GM19452 (cell line): ENCODE measurements around the gene MLX.
"Not testable (repeated sequence)": the region's sequence is repeated elsewhere in the genome, so short reads cannot be mapped to it uniquely, and the experiment has no call there.

Experiments used
- ATAC-seq: cut with Tn5 transposase; IDR thresholded peaks from one replicate; pipeline ENCODE4 v1.9.1; 2021; ENCODE audit not compliant: unreplicated experiment

MLX gene

DNA sequence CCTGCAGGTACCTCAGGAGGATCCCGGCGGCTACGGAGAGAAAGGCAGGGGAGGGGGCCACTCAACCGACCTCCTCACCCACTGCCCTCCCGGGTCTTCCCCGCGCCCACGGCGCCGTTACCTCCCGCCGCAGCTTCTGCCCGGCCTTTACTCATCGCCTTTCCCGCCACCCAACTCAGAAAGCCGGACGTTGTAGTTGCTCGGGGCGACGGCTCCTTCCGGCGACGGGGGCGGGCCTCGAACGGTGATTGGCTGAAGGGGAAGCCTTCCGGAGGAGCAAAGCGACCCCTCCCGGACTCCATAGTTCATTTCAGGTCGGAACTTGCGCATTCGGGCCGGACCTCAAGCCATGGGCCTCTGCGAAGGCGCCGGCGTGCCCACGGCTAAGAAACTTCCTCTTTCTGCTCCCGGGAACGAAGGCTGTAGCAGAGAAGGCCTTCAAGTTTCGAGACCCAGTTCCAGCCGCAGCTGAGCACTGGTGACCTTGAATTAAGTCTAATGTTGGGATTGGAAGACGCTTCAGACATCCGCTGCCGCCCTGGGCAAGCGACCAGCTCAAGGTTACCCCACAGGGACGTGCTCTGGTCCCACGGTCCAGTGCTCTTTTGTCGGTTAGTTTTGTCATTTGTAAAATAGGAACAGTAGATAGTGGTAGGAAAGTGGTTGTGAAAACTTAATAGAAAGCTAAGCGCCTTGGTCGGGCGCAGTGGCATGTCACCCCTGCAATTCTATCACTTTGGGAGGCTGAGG, 10.8 kb downstream of the MLX start, which contains the start of gene PSMC3IP:
PSMC3IP (minus strand) TSS at position 198 of the 750 bp plus-strand sequence; CDS start at position 155, 43 bp downstream.
- ATAC-seq: peak; percentile 55

- ATAC-seq: peak; percentile 42
Measured at GRCh38 chr17:42578282-42578869, 11.5 kb downstream of the MLX start.

GRCh38 chr17:42579794-42580551, 13.1 kb downstream of the MLX start:
- no peak for ATAC-seq

- no peak for ATAC-seq
Measured at GRCh38 chr17:42581744-42582270, 14.9 kb downstream of the MLX start.

DNA sequence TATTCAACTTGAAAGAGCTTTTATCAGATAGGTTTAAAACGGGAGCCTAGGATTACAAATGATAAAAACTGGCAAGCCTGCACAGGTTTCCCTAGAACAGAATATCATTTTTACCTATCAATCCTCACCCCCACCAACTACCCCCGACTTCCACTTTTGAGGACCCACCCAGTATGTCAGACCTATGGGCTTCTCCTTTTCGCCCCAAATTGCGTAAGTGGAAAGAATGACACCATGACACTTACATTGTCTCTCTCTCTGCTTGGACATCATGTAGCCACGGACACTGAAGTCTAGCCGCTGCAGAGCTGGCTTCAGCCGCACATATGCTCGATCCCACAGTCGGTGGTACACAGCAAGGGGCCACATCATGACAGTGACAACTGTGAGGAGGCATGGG, 18.0 kb downstream of the MLX start:
- ATAC-seq: no peak

GRCh38 chr17:42585353-42585752, 18.5 kb downstream of the MLX start:
- ATAC-seq: no peak

DNA sequence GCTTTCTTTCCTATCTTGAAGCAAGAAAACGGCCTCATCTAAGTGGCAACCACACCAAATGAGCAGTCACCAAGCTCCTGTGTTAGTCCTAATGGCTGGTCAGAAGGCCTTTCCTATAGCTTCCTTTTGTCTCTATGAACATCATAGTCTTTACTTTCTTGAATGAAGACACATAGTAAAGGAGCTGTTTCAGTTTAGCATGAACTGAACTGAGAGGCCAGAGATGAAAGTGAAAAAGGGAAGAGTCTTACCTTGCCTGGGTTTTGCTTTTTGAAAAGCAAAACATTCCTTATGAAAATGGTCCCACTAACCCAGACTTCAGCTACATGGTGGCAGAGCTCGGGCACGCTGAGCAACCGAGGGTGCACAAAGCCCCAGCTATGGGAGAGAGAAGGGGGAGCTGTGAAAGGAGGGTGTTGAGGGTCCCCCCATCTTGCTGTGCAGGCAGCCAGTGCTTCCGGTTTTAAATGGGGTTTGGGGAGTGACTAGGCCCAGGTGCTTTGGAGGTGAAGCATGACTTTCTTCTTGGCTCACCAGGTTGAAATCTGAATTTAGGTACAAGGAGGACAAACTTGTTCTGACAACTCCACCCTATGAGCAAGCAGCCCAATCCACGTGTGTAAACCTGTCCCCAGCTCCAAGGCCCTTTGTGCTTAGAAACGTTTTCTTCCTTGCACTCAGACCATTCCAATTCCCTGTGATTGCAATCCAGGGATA, 19.8 kb downstream of the MLX start:
- no peak for ATAC-seq

DNA sequence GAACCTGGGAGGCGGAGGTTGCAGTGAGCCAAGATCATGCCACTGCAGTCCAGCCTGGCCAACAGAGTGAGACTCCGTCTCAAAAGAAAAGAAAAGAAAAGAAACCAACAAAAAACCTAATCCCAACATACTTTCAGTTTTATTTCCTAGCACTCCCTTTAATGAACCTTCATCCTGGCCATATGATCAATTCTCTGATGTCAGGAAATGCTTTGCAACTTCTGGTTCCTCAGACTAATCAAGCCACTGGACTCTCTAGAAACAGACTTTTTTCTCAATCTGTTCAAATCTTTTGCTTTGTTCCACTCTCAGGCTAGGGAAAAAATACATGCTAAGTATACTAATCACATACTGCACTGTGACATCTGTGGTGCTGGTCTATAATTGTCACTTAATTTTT, 24.0 kb downstream of the MLX start:
- no peak for ATAC-seq

GRCh38 chr17:42591411-42591810, 24.5 kb downstream of the MLX start:
- ATAC-seq: no peak

DNA sequence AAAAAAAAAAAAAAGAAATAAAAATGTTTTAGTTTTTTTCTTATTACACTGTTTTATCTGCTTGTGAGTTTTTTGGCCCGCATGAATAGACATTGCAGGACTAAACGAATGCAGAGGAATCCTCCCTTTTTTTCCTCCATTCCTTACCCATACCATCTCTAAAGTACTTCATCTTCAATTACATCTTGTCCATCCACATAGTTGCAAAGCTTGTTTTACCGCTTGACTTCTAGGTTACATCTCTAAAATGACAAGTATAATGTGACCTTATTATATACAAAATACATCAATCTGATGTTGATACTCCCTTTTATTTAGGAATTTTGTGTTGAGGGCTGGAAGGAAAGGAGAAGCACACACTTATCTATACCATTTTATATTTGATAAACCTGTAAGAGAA, 29.5 kb downstream of the MLX start:
- ATAC-seq: no peak

DNA sequence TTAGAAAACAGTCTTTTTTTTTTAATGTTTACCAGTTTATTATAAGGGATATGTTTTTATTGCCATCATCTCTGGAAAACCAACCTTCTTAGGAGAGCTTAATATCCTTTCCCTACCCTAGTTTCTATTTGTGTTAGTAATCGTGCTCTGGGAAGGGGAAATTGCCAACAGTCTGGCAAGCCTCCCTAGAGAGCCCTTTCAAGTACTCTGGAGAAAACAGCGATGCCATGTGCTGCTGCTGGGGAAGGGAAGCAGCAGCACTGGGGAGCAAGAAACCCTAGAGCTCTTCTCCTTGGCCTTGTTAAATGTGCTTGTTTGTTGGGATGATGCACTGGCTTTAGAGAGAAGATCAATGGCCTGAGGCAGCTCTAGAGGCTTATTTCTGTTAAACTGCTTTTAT, 32.0 kb downstream of the MLX start:
- ATAC-seq: no peak

DNA sequence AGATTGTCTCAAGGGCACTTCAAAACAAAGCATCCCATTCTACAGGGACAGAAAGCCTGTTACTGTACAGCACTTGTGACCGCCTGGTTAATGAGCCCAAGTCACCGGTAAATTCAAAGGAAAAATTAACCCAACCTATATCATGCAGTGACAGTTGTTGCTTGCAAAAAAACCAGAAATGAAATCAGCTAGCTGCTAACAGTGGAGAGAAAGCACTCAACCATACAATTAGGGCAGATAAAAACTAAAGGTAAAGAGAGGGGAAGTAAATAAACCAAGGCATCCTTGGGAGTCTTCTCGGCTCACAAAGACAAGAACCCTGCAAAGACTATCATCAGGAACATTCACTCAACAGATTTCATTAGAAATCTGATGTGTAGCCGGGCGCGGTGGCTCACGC, 36.4 kb downstream of the MLX start:
- ATAC-seq: no peak

- no peak for ATAC-seq
Measured at GRCh38 chr17:42607769-42608168, 40.9 kb downstream of the MLX start.

DNA sequence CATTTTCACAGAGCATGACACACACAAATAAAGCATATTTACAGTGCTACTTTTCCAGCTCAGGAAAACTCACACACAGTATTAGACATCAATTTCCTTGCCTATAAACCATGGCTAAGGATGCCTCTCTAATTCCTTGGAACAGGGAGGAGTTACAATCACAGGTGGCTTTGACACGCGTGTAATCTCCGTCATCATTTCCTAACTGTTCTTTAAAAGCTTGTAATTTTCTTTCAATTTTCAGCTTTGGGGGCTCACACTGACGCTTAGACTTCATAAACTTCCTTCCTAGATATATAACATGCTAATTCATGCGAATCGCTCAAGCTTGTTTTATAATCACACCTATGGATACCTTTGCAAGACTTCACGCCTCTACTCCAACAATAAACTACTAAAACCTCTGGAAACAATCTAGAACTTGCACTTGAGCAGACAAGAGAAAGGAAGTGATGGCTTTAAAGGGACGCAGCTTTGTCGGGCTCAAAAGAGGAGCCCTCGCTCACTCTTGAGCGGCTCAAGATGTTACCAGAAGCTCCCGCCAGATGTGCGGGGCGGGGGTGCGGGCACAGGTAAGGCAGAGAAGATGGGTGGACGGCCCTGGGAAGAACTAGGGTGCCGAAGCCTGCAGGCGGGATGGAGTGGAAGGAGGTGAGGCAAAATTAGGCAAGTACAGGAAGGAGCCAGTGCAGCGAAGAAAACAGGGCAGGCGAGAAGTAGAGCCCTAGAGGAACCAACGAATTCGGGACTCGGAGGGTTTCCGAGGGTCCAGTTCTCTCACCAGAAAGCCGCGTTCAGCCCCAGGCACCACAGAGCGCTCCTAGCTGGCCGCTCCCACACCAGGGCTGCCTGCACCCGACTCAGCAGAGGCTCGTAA, 41.6 kb downstream of the MLX start:
- peak; percentile 38 for ATAC-seq

- ATAC-seq: peak; percentile 85
Measured at GRCh38 chr17:42609182-42609813, 42.4 kb downstream of the MLX start, which contains the start of the genes RETREG3 and TUBG1. Gene RETREG3, minus strand, starts transcription at chr17:42609374. Its CDS starts 50 bp downstream, at chr17:42609324. Gene TUBG1, plus strand, starts transcription at chr17:42609683. Its CDS starts 55 bp downstream, at chr17:42609738.

DNA sequence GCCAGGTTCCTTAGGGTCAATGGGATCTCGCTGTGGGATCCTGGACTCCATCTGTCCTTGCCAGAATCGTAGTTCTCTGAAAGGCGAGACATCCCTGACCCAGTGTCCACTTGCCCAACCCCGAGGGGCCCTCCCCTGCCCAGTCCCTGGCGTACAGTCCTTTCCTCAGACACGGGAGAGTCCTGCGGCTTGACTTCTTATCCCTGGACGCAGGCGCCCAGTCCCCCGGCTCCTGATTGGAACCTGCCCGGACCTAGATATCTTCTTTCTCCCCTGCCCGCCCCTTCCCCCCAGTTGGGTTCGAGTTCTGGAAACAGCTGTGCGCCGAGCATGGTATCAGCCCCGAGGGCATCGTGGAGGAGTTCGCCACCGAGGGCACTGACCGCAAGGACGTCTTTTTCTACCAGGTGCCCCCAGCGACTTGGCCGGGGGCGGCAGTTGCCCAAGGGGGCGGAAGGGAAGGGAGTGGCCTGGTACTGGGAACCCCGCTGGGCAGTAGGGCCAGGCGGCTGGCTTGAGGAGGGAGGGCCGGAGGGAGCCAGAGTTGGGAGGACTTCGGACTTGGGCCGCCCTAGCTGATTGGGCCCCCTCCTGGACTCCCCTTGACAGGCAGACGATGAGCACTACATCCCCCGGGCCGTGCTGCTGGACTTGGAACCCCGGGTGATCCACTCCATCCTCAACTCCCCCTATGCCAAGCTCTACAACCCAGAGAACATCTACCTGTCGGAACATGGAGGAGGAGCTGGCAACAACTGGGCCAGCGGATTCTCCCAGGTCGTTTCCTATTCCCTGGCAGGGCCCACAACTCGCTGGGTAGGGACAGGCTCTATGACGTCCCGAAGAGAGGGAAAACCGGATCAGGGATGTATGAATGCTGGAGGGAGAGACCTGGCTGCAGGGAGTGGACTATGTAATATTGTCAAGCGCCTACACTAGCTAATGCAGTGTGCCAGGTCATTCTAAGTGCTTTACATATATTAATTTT, 43.2 kb downstream of the MLX start:
- ATAC-seq: not testable (repeated sequence)

- no peak for ATAC-seq
Measured at GRCh38 chr17:42612013-42612412, 45.1 kb downstream of the MLX start.

- no peak for ATAC-seq
Measured at GRCh38 chr17:42613699-42614295, 46.9 kb downstream of the MLX start.
